Nephron (organoid): ENCODE results near the gene PNO1.
"Not testable (repeated sequence)": the region's sequence is repeated elsewhere in the genome, so short reads cannot be mapped to it uniquely, and the experiment has no call there.

ENCODE experiments used
- H3K27ac Mint-ChIP-seq, 3 experiments: 2 replicates each; pipeline ENCODE4 v1.8.0; 2020; ENCODE audit warnings: mixed read lengths in 3 of 3, mild to moderate bottlenecking in 2 of 3, moderate library complexity in 1 of 3
- H3K27me3 Mint-ChIP-seq: 2 replicates; pipeline ENCODE4 v1.8.0; 2021; ENCODE audit warnings: low read depth, mild to moderate bottlenecking, moderate library complexity, mixed read lengths
- H3K36me3 Mint-ChIP-seq: 2 replicates; pipeline ENCODE4 v1.8.0; 2020; ENCODE audit warnings: low read depth, mixed read lengths
- H3K4me1 Mint-ChIP-seq: 2 replicates; pipeline ENCODE4 v1.8.0; 2020; ENCODE audit warnings: mixed read lengths
- H3K4me3 Mint-ChIP-seq, 3 experiments: 2 replicates each; pipeline ENCODE4 v1.8.0; 2020; ENCODE audit warnings: mild to moderate bottlenecking in 3 of 3, mixed read lengths in 3 of 3, moderate library complexity in 2 of 3
- H3K9me3 Mint-ChIP-seq: 2 replicates; pipeline ENCODE4 v1.8.0; 2020; ENCODE audit warnings: mixed read lengths
- TF ChIP-seq, protein P1 (sequence below), 3 experiments: fragments of 200-600 bp; sonication (generic); IDR thresholded peaks; one replicate each; pipeline ENCODE4 v1.5.0; 2021; ENCODE audit warnings: antibody characterized with exemption in 3 of 3; ENCODE audit not compliant: unreplicated experiment in 3 of 3

PNO1 gene

DNA sequence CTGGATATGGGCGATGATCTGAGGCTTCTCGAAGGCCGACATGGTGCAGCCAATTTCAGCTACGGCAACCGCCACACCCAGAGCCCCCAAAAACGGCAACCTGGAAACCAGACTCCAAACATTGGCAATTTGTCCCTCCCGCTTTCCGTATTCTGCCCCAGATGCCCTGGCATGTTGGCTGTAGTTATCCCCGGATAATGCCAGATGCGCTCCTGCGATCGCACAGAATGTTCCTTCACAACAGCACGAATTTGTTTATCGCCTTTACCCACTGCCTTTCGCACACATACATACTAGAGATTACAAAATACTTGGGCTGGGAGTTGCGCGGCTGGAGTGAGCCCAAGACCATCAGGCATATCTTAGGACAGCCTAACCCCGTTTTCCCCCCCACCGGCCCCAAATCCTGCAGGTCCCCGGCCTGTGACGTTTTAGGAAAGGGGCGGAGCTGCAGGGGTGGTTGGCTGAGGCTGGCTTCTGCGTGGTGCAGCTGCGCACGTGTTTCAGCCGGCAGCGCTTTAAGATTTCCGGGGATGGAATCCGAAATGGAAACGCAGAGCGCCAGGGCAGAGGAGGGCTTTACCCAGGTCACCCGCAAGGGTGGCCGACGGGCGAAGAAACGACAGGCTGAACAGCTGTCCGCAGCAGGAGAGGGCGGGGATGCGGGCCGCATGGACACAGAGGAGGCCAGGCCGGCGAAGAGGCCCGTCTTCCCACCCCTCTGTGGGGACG is at the start of gene PNO1:
Gene PNO1, plus strand, starts transcription at position 487 of the 732 bp plus-strand sequence. Its CDS starts 47 bp downstream, at position 534.
- H3K4me1 Mint-ChIP-seq = peaks cover 23% of the 10 kb centered on the region
- H3K36me3 Mint-ChIP-seq = peaks cover 21% of the 10 kb centered on the region
- TF ChIP-seq, protein P1, sequence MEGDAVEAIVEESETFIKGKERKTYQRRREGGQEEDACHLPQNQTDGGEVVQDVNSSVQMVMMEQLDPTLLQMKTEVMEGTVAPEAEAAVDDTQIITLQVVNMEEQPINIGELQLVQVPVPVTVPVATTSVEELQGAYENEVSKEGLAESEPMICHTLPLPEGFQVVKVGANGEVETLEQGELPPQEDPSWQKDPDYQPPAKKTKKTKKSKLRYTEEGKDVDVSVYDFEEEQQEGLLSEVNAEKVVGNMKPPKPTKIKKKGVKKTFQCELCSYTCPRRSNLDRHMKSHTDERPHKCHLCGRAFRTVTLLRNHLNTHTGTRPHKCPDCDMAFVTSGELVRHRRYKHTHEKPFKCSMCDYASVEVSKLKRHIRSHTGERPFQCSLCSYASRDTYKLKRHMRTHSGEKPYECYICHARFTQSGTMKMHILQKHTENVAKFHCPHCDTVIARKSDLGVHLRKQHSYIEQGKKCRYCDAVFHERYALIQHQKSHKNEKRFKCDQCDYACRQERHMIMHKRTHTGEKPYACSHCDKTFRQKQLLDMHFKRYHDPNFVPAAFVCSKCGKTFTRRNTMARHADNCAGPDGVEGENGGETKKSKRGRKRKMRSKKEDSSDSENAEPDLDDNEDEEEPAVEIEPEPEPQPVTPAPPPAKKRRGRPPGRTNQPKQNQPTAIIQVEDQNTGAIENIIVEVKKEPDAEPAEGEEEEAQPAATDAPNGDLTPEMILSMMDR (IDR thresholded peaks at IDR 0.05; ENCODE audit: unreplicated experiment in 3 of 3) = no peak
- H3K27ac Mint-ChIP-seq = peak within 1 kb of the TSS; percentile 100
- H3K4me3 Mint-ChIP-seq = peak within 1 kb of the TSS; percentile 92 to 98 (median 93)
- H3K27me3 Mint-ChIP-seq = no peaks in the 10 kb centered on the region
- no peaks in the 10 kb centered on the region for H3K9me3 Mint-ChIP-seq

DNA sequence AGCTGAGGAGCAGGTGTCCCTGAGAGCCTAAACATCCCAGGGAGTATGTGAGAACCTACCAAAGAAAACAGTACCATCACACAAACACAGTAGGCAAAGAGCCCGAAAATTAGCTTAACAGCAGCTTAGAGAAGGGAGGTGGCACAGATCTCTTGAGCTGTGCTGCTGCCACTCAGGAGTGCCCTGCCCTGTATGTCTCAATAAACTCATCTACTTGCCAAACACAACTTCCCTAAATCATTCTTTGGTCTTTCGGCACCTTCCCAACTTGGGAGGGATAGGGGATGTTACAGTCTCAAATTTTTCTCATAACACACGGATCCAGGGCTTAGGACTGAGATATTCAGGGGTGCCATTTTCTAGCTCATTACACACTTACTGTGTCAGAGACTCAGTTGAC is 49.6 kb upstream of the PNO1 start:
- Mint-ChIP-seq H3K4me1 (peaks cover 5% of the 10 kb centered on the region), H3K27me3 (no peaks in the 10 kb centered on the region), H3K9me3 (peaks cover 19% of the 10 kb centered on the region), H3K36me3 (no peaks in the 10 kb centered on the region), H3K27ac (no peak overlapping the region), H3K4me3 (no peak overlapping the region)
- TF ChIP-seq, protein P1 (IDR thresholded peaks at IDR 0.05; ENCODE audit: unreplicated experiment in 3 of 3) = no peak

DNA sequence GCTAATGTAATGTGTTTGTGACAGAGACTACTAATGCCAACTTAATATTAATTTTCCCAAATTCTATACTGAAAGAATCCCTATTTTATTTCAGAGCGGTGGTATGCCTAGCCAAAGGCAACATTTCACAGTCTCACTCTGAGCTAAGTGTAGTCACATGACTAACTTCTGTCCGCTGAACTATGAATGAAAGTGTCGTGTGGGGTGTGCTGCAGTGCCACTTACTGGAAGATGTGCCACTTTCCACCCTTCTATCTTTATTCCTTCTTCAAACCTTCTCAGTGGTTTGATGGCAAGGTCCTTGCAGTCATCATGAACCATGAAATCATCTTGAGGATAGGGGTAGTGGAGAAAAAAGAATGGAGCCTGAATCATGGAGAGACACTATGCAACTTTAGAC is 47.6 kb upstream of the PNO1 start:
- H3K4me3 Mint-ChIP-seq = no peak overlapping the region
- H3K4me1 Mint-ChIP-seq = no peaks in the 10 kb centered on the region
- H3K27ac Mint-ChIP-seq = no peak overlapping the region
- peaks cover 14% of the 10 kb centered on the region for H3K9me3 Mint-ChIP-seq
- TF ChIP-seq, protein P1 (IDR thresholded peaks at IDR 0.05; ENCODE audit: unreplicated experiment in 3 of 3) = no peak
- H3K27me3 Mint-ChIP-seq = no peaks in the 10 kb centered on the region
- H3K36me3 Mint-ChIP-seq = no peaks in the 10 kb centered on the region

DNA sequence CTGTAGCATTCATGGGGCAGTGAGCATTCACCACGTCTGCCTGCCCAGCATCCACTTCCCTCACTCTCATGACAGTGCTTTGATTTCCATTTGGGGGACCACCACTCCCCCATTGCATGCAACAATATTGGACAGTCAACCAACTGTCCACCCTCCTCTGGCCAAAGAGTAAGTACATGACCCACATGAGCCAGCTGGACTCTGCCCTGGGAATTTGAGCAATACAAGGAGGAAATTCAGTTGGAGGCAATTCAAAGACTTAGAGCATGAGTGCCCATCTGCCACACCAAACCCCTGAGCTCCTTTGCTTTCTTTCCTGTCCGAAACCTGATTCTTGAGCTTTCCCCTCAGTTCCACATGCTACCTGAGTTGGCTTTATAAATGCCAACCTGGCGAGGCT is 41.7 kb upstream of the PNO1 start:
- Mint-ChIP-seq H3K36me3 (no peaks in the 10 kb centered on the region), H3K9me3 (no peaks in the 10 kb centered on the region), H3K4me1 (peaks cover 3% of the 10 kb centered on the region), H3K27me3 (peaks cover 5% of the 10 kb centered on the region), H3K4me3 (no peak overlapping the region), H3K27ac (no peak overlapping the region)
- TF ChIP-seq, protein P1 (IDR thresholded peaks at IDR 0.05; ENCODE audit: unreplicated experiment in 3 of 3) = no peak

DNA sequence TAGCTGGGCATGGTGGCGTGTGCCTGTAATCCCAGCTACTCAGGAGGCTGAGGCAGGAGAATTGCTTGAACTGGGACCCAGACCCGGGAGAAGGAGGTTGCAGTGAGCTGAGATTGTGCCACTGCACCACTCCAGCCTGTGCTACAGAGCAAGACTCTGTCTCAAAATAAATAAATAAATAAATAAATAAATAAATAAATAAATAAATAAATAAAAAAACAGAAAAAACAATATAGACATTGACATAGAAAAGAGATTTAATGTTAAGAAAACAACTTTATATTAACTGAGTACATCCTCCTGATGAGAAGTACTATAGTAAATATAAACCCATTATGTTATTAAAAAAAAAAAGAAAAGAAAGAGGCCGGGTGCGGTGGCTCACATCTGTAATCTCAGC is 39.8 kb upstream of the PNO1 start:
- peaks cover 19% of the 10 kb centered on the region for H3K4me1 Mint-ChIP-seq
- H3K4me3 Mint-ChIP-seq, H3K27me3 Mint-ChIP-seq, H3K27ac Mint-ChIP-seq, H3K36me3 Mint-ChIP-seq, H3K9me3 Mint-ChIP-seq: not testable (repeated sequence)

DNA sequence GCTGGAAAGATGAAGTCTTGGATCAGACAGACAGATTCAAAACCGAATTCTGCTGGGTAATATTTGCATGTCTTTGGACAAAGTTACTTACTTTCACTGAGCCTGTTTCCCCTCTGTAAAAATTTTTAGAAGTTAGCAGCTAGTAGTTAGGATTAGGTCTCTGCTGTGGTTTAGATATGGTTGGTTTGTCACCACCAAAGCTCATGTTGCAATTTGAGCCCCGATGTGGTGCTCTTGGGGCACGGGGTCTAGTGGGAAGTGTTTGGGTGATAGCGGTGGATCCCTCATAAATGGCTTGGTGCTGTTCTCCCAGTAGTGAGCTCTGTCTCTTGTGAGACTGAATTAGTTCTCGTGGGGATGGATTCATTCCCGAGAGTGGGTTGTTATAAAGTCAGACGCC is 38.9 kb upstream of the PNO1 start:
- Mint-ChIP-seq H3K4me3 (no peak overlapping the region), H3K4me1 (peaks cover 23% of the 10 kb centered on the region), H3K9me3 (no peaks in the 10 kb centered on the region), H3K36me3 (no peaks in the 10 kb centered on the region), H3K27ac (no peak overlapping the region), H3K27me3 (peaks cover 5% of the 10 kb centered on the region)
- TF ChIP-seq, protein P1 (IDR thresholded peaks at IDR 0.05; ENCODE audit: unreplicated experiment in 3 of 3) = no peak
